Loucy (cell line): Measurements from ENCODE around the gene H1-8.

Experiments
- H2AFZ ChIP-seq: fragments of 200-600 bp; sonication (generic); 2 replicates; pipeline ENCODE4 v1.6.0; 2016; ENCODE audit warnings: antibody characterized with exemption, mild to moderate bottlenecking, low read length, moderate library complexity
- H3F3A ChIP-seq: fragments of 200-600 bp; 2 replicates; pipeline ENCODE4 v1.6.0; 2016; ENCODE audit warnings: antibody characterized with exemption, low read depth, mild to moderate bottlenecking
- H3K27me3 ChIP-seq: fragments of 200-600 bp; sonication (generic); 2 replicates; pipeline ENCODE4 v1.6.1; 2014; ENCODE audit warnings: low read length, mild to moderate bottlenecking; ENCODE audit not compliant: insufficient read depth, poor library complexity, severe bottlenecking
- H3K36me3 ChIP-seq: fragments of 200-600 bp; sonication (generic); 2 replicates; pipeline ENCODE4 v1.6.1; 2016; ENCODE audit warnings: low read length; ENCODE audit not compliant: insufficient read depth
- H3K4me1 ChIP-seq: fragments of 200-600 bp; sonication (generic); 2 replicates; pipeline ENCODE4 v1.5.1; 2014; ENCODE audit warnings: low read length, mild to moderate bottlenecking; ENCODE audit not compliant: insufficient read depth, poor library complexity, severe bottlenecking
- H3K4me2 ChIP-seq: fragments of 200-600 bp; sonication (generic); 2 replicates; pipeline ENCODE4 v1.6.0; 2014; ENCODE audit warnings: antibody characterized with exemption, low read length, low read depth, mild to moderate bottlenecking; ENCODE audit not compliant: poor library complexity, severe bottlenecking
- H3K4me3 ChIP-seq: fragments of 200-600 bp; sonication (generic); 2 replicates; pipeline ENCODE4 v1.5.1; 2014; ENCODE audit warnings: low read length, mild to moderate bottlenecking, mixed read lengths; ENCODE audit not compliant: poor library complexity, severe bottlenecking
- H3K79me2 ChIP-seq: fragments of 200-600 bp; sonication (generic); 2 replicates; pipeline ENCODE4 v1.6.1; 2014; ENCODE audit warnings: low read length; ENCODE audit not compliant: insufficient read depth
- H3K9ac ChIP-seq: fragments of 200-600 bp; sonication (generic); 2 replicates; pipeline ENCODE4 v1.6.0; 2014; ENCODE audit warnings: mild to moderate bottlenecking, low read depth, low read length, moderate library complexity; ENCODE audit not compliant: poor library complexity, severe bottlenecking
- H3K9me2 ChIP-seq: fragments of 200-600 bp; sonication (generic); replicated peaks from 2 replicates; pipeline ENCODE4 v1.6.1; 2016; ENCODE audit warnings: low read depth, low read length, mixed read lengths
- H3K9me3 ChIP-seq: fragments of 200-600 bp; sonication (generic); 2 replicates; pipeline ENCODE4 v1.6.1; 2014; ENCODE audit warnings: mild to moderate bottlenecking, antibody characterized with exemption, low read length, low read depth; ENCODE audit not compliant: insufficient read depth
- H4K20me1 ChIP-seq: fragments of 200-600 bp; sonication (generic); 2 replicates; pipeline ENCODE4 v1.6.0; 2014; ENCODE audit warnings: antibody characterized with exemption, low read length, mild to moderate bottlenecking; ENCODE audit not compliant: insufficient read depth, poor library complexity, severe bottlenecking
- EZH2phosphoT487 ChIP-seq: fragments of 200-600 bp; IDR thresholded peaks from 2 replicates; pipeline ENCODE4 v1.6.1; 2018; ENCODE audit warnings: antibody characterized with exemption, mild to moderate bottlenecking, moderate library complexity, borderline replicate concordance
- TF ChIP-seq, protein P1 (sequence below): fragments of 200-600 bp; sonication (generic); conservative IDR thresholded peaks from 2 replicates; pipeline ENCODE4 v1.5.1; 2014; ENCODE audit warnings: mild to moderate bottlenecking, antibody characterized with exemption, low read length

The H1-8 gene

DNA sequence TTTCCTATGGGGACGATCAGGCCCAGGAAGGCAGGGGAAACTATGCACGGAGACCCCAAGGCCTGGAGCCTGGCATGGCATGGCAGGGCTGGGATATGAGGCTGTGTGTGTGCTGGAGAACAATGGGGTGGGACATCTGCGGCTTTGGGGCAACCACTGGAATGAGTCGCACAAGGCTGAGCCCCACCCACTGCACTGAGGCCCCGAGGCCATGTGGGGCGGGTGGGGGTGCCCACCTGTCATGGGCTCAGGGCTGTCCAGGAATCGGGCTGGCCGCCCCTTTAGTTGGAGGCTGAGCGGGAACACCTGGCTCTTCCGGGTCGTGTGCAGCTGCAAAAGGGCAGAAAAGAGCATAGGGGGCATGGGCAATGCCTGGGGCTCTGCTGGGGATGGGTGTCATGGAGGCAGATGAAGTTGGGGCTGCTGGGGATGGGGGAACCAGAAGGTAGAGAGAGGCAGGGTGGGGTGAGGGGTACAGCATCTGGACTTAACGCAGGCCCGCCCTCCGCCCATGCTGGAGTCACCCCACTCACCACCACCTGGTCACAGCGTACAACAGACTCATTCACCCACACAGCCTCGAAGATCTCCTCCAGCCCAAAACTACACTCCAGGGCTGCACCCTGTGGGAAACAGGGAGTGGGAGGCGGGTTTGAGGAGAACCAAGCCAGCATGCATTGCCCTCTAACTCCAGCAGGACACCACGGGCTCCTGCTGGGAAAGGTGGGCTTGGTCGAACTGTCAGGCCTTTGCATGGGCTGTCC is 32.4 kb downstream of the H1-8 start:
- no peaks in the 10 kb centered on the region for H3F3A ChIP-seq
- no peaks in the 10 kb centered on the region for H3K27me3 ChIP-seq
- no peaks in the 10 kb centered on the region for H3K9me3 ChIP-seq
- no peak for TF ChIP-seq EZH2phosphoT487
- TF ChIP-seq, protein P1, sequence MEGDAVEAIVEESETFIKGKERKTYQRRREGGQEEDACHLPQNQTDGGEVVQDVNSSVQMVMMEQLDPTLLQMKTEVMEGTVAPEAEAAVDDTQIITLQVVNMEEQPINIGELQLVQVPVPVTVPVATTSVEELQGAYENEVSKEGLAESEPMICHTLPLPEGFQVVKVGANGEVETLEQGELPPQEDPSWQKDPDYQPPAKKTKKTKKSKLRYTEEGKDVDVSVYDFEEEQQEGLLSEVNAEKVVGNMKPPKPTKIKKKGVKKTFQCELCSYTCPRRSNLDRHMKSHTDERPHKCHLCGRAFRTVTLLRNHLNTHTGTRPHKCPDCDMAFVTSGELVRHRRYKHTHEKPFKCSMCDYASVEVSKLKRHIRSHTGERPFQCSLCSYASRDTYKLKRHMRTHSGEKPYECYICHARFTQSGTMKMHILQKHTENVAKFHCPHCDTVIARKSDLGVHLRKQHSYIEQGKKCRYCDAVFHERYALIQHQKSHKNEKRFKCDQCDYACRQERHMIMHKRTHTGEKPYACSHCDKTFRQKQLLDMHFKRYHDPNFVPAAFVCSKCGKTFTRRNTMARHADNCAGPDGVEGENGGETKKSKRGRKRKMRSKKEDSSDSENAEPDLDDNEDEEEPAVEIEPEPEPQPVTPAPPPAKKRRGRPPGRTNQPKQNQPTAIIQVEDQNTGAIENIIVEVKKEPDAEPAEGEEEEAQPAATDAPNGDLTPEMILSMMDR: no peak
- H3K4me1 ChIP-seq: peaks cover 32% of the 10 kb centered on the region
- no peak overlapping the region for H3K4me2 ChIP-seq
- no peak overlapping the region for H2AFZ ChIP-seq
- H3K36me3 ChIP-seq: peaks cover 55% of the 10 kb centered on the region; the same call in 1 of the 2 replicates
- H3K4me3 ChIP-seq: no peak overlapping the region
- no peaks in the 10 kb centered on the region for H3K9me2 ChIP-seq
- no peaks in the 10 kb centered on the region for H3K79me2 ChIP-seq
- H3K9ac ChIP-seq: no peak overlapping the region
- no peaks in the 10 kb centered on the region for H4K20me1 ChIP-seq

DNA sequence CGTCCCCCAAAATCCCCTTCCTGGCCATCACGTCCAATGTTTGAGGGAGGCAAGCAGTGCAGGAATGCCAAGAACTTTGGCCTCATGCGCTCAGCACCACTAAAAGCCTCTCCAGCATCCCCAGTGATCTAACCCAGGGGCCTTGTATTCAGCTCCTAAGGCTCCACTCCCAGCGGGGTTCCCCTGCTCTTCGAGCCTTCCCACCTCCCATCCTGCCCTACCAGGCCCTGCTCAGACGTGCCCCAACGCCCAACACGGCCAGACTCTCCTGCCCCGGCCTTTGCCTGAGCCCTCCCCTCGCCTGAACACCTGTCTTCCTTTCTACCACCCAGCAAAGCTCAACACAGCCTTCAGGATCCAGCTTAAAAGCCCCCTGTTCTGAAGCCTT is 33.0 kb downstream of the H1-8 start:
- Histone ChIP-seq H3F3A (no peaks in the 10 kb centered on the region), H3K9ac (no peak overlapping the region), H3K9me2 (no peaks in the 10 kb centered on the region), H3K9me3 (no peaks in the 10 kb centered on the region), H3K4me3 (no peak overlapping the region), H3K4me2 (no peak overlapping the region), H3K27me3 (no peaks in the 10 kb centered on the region), H2AFZ (no peak overlapping the region), H3K79me2 (no peaks in the 10 kb centered on the region), H4K20me1 (no peaks in the 10 kb centered on the region), H3K36me3 (peaks cover 55% of the 10 kb centered on the region; the same call in 1 of the 2 replicates), H3K4me1 (peaks cover 32% of the 10 kb centered on the region)
- TF ChIP-seq, protein P1: no peak
- TF ChIP-seq EZH2phosphoT487: no peak

DNA sequence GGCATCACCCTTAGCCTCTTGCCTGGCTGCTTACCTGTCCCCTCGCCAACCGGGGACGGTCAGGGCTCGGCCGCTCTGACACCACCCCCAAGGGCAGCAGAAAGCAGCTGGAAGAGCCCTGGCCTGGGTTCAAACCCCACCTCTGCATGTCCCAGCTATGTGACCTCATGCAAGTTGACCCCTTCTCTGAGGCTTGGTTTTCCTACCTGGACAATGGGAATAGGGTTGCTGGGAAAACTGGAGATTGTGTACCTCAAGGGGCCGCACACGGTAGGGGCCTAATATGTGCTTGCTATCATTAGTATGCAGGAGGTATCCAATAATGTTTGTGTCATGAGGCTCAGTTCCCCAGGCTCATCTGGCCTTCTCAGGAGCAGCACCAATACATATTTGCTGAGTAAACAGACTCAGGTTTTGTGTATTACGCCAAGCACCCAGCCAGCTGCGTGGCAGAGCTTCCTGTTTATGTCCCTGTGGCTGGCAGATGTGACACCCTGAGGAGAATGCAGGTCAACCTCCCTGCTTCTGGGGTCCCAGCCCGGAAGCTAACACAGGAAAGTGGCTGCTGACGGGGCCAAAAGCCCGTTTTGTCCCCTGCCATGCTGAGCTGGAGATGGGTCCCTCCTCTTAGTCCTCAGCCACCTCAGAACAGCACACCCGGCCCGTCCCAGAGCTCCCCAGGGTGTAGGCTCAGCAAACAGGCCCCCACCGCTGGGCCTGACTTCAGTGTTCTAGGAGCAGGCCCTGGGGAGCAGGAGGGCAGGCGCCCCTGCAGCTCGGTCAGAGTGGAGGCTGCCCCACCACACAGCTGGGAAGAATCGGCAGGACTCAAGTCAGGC is 33.8 kb downstream of the H1-8 start:
- H3F3A ChIP-seq: no peaks in the 10 kb centered on the region
- H3K9me3 ChIP-seq: no peaks in the 10 kb centered on the region
- H3K9me2 ChIP-seq: no peaks in the 10 kb centered on the region
- peak overlapping the region; percentile 60 for H3K9ac ChIP-seq
- H4K20me1 ChIP-seq: no peaks in the 10 kb centered on the region
- no peaks in the 10 kb centered on the region for H3K27me3 ChIP-seq
- no peaks in the 10 kb centered on the region for H3K79me2 ChIP-seq
- H3K4me3 ChIP-seq: peak overlapping the region; percentile 9
- H3K4me1 ChIP-seq: peaks cover 32% of the 10 kb centered on the region
- TF ChIP-seq, protein P1: no peak
- TF ChIP-seq EZH2phosphoT487: no peak
- no peak overlapping the region for H2AFZ ChIP-seq
- peak overlapping the region; percentile 38 for H3K4me2 ChIP-seq
- peaks cover 61% of the 10 kb centered on the region; the same call in 1 of the 2 replicates for H3K36me3 ChIP-seq
